Adrenal gland (tissue), 12 donors: ENCODE measurements around the gene FMN1. TPM values are rescaled to one million over a fixed set of nuclear protein-coding genes. Genes with fewer than 3 reads are reported as not detected.
A peak's percentile ranks its signal among the peaks of the same experiment; 100 is the strongest.

ENCODE experiments used
- DNase-seq, 7 donors: peaks; one replicate each; pipeline ENCODE4 v3.0.0-alpha.2; 2019 to 2020
- H3K27ac ChIP-seq, 5 donors: fragments of 200-600 bp; sonication (generic) in 4 of 5; 1 replicate in 3 of 5; 2 replicates in 2 of 5; pipeline versions ENCODE4 v1.5.1 to v1.8.0; 2016 to 2020; ENCODE audit warnings: mild to moderate bottlenecking in 1 of 5
- H3K27me3 ChIP-seq: fragments of 200-600 bp; 2 replicates; pipeline ENCODE4 v1.8.0; 2021
- H3K36me3 ChIP-seq, 2 donors: fragments of 200-600 bp; replicated peaks in 1 of 2; 1 replicate in 1 of 2; 2 replicates in 1 of 2; pipeline versions ENCODE4 v1.5.1 to v1.8.0; 2018 to 2022
- H3K4me1 ChIP-seq, 2 donors: fragments of 200-600 bp; replicated peaks in 1 of 2; 1 replicate in 1 of 2; 2 replicates in 1 of 2; pipeline versions ENCODE4 v1.5.1 to v1.8.0; 2018 to 2021
- H3K4me3 ChIP-seq, 4 donors: fragments of 200-600 bp; sonication (generic) in 3 of 4; one replicate each; pipeline ENCODE4 v1.5.1; 2016 to 2018
- H3K9me3 ChIP-seq, 3 donors: fragments of 200-600 bp; sonication (generic) in 1 of 3; replicated peaks in 1 of 3; 1 replicate in 2 of 3; 2 replicates in 1 of 3; pipeline versions ENCODE4 v1.5.1 to v1.8.0; 2016 to 2021
- POLR2A ChIP-seq, 2 donors: fragments of 450-650 bp; IDR thresholded peaks; one replicate each; pipeline ENCODE4 v1.6.1; 2017; ENCODE audit warnings: antibody characterized with exemption in 2 of 2, mild to moderate bottlenecking in 2 of 2, moderate library complexity in 1 of 2
- WGBS, 4 donors: extraction: QIAGEN DNeasy Blood & Tissue Kit in 2 of 4; methylation state at CpG; one replicate each; pipeline versions ENCODE4 v1.1.5 to v1.1.7; 2013 to 2017; 5-methylcytosine and 5-hydroxymethylcytosine counted together
- intact Hi-C, 2 donors: fragments of 100-400 bp; cut with DNase I; formaldehyde crosslinking; loops; one replicate each; pipeline versions ENCODE4 v1.14.1 to v1.15.0; 2022 to 2023
- polyA plus RNA-seq, 3 donors: library from polyadenylated mRNA; stranded (reverse); fragments of 200-250 nt in 2 of 3; fragments of 350-450 nt in 1 of 3; fragmentation: Illumina TruSeq in 1 of 3; extraction: RNeasy Lipid Tissue Mini Kit (QIAGEN cat#74804) in 1 of 3; gene quantifications; one replicate each; pipeline ENCODE4 v1.2.3, GENCODE V29; 2013 to 2014
- total RNA-seq, 9 donors: library from RNA; depleted of rRNA in 4 of 9; stranded (reverse); fragments of >200 nt in 4 of 9; fragments of 120-200 nt in 1 of 9; fragmentation: NEBNext Ultra II Directional in 1 of 9; extraction: Animal tissue kit (Norgen Biotek cat#: 25700) in 1 of 9; gene quantifications; one replicate each; pipeline versions ENCODE4 v1.1.0 to v1.2.4, GENCODE V29; 2013 to 2023
- TF ChIP-seq, protein P1 (sequence below), 6 experiments: fragments of 450-650 bp in 4 of 6; fragments of 200-600 bp in 2 of 6; sonication (generic) in 1 of 6; IDR thresholded peaks; 1 replicate in 5 of 6; 2 replicates in 1 of 6; pipeline versions ENCODE4 v1.5.1 to v1.8.0; 2016 to 2021; ENCODE audit warnings: antibody characterized with exemption in 6 of 6, mild to moderate bottlenecking in 2 of 6, moderate library complexity in 1 of 6
- donor health status: healthy with polysubstance abuse.
- donor health status: Bipolar disorder and iron deficiency.
- donor health status: DM: yes; HTN: yes; CAD: no.
- donor health status: DM: no; HTN: no; CAD: no.
- donor health status: DM: no; HTN: no; CAD: no.
- donor health status: DM: yes; HTN: yes; CAD: no.

FMN1 gene
- total and polyA plus RNA-seq, 12 donors = 0.37 to 29.2 (median 11.4) TPM

DNA sequence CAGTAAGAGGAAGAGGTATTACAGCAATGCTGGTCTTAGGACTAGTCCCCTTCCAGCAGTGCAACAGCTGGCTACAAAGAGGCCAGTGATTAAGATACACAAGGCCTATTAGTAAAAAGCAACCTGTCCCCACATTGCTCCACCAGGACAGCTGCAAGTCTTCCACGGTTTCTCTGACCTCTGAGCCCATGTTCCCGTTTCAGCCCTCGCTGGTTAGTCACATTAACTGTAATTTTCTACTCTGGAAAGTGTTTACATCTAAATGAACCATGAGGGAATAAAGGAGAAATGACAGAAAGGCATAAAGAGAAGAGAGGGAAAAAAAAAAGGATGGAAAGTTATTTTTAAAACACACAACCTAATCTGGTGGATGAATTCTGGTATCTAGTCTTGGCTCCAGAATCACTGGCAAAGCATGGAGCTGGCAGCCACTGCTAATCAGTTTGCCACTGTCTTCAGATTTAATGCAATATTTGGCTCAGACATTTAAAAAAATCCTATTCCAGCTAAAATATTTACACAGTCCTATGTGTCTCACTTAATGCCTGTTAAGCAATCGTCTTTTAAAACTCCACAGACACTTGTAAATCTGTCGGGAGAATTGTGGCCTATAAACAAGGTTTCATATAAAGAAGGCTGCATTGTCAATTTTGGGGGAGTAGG, 321.8 kb downstream of the FMN1 start:
- Histone ChIP-seq H3K27me3 (no peaks in the 10 kb centered on the region), H3K36me3 (no peaks in the 10 kb centered on the region), H3K4me3 (no peak overlapping the region), H3K27ac (peak overlapping the region in 1 of 5 donors; percentile 15), H3K9me3 (no peaks in the 10 kb centered on the region), H3K4me1 (no peaks in the 10 kb centered on the region)
- intact Hi-C loops = no loop called here
- TF ChIP-seq, protein P1, sequence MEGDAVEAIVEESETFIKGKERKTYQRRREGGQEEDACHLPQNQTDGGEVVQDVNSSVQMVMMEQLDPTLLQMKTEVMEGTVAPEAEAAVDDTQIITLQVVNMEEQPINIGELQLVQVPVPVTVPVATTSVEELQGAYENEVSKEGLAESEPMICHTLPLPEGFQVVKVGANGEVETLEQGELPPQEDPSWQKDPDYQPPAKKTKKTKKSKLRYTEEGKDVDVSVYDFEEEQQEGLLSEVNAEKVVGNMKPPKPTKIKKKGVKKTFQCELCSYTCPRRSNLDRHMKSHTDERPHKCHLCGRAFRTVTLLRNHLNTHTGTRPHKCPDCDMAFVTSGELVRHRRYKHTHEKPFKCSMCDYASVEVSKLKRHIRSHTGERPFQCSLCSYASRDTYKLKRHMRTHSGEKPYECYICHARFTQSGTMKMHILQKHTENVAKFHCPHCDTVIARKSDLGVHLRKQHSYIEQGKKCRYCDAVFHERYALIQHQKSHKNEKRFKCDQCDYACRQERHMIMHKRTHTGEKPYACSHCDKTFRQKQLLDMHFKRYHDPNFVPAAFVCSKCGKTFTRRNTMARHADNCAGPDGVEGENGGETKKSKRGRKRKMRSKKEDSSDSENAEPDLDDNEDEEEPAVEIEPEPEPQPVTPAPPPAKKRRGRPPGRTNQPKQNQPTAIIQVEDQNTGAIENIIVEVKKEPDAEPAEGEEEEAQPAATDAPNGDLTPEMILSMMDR (IDR thresholded peaks at IDR 0.05) = no peak
- no peak for TF ChIP-seq POLR2A (IDR thresholded peaks at IDR 0.05)
- peak in 1 of 7 donors; percentile 22 for DNase-seq
- WGBS, 4 donors = 57 to 81% (median 77%) methylated on average over 5 of the region's 5 CpGs

DNA sequence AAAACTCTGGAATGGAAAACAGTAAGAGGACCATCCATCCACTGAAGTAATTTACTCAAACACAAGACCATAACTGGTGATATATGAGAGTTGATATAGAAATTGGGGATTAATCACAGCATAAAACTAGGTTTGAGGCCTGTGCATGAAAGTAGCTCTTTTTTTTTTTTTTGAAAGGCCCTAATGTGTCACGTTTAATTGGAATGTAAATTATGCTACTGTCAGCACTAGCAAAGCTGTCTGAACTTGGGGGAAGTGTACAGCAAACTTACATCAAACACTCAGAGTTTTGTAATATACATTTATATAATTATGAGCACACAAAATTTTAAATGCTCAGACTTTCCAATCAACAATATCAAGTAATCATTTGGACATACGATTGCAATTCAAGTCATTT, 322.6 kb downstream of the FMN1 start:
- no peak for TF ChIP-seq POLR2A (IDR thresholded peaks at IDR 0.05)
- TF ChIP-seq, protein P1 (IDR thresholded peaks at IDR 0.05) = no peak
- intact Hi-C loops = no loop called here
- H3K4me3 ChIP-seq = no peak overlapping the region
- H3K36me3 ChIP-seq = no peaks in the 10 kb centered on the region
- H3K9me3 ChIP-seq = no peaks in the 10 kb centered on the region
- 69 to 81% (median 77%) methylated on average over 2 of the region's 2 CpGs for WGBS, 4 donors
- H3K4me1 ChIP-seq = no peaks in the 10 kb centered on the region
- H3K27ac ChIP-seq = no peak overlapping the region
- DNase-seq = no peak
- no peaks in the 10 kb centered on the region for H3K27me3 ChIP-seq

DNA sequence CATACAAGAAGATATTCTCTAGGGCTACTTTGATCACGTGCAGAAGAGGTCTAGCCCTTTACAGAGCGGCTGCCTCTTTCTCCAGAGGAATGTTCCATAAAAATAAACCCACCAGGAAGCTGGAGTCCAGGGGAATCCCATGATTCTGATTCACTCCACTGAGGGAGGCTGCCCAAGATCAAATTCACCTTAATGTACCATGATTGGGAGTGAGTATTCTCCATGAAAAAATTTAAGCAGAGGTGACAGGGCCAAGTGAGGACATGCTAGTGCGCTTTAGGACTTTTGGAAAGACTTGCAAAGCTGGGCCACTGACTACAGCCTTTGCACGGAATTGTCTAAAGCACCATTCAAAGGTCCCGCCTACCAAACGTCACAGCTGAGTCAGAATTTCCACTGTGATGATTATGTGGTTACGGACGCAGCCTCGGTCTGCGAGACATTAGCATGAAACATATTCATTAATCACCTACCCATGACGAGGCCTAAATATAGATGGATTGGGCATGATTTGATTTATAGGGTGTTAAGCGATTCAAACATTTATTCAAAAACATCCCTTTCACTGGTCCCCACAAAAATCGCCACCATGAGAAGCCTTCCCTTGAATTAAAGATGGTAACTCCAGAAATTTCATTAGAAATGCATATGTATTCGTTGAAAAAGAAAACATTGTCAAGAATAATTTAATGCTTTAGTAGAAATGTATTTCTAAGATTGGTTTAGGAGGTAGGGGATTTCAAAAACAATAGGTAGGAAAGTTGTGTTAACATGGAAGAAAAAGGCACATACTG, 324.1 kb downstream of the FMN1 start:
- Histone ChIP-seq H3K4me3 (no peak overlapping the region), H3K27me3 (no peaks in the 10 kb centered on the region), H3K36me3 (no peaks in the 10 kb centered on the region), H3K9me3 (no peaks in the 10 kb centered on the region), H3K4me1 (no peaks in the 10 kb centered on the region), H3K27ac (no peak overlapping the region)
- WGBS, 4 donors = 79 to 89% (median 87%) methylated on average over 14 of the region's 14 CpGs
- TF ChIP-seq, protein P1 (IDR thresholded peaks at IDR 0.05) = no peak
- no peak for TF ChIP-seq POLR2A (IDR thresholded peaks at IDR 0.05)
- intact Hi-C loops = no loop called here
- no peak for DNase-seq

DNA sequence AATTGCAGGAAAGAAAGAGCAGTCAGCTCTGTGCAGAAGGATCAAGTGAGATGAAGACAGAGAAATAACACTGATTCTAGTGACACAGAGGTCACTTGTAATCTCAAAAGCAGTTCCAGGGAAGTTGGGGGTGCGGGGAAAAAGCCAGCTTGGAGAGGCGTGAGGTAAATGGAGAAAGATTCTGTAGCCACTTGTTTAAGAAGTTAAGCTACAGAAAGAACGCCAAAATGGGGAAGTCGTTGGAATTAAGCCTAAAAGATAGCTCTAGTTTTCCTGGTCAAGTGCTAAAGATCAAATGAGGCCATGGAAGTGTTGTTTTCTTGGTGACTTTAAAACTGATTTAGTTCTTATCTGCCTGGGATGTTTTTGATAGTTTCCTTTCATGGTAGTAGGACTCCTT, 324.7 kb downstream of the FMN1 start:
- DNase-seq = no peak
- TF ChIP-seq, protein P1 (IDR thresholded peaks at IDR 0.05) = no peak
- TF ChIP-seq POLR2A (IDR thresholded peaks at IDR 0.05) = no peak
- intact Hi-C loops = no loop called here
- Histone ChIP-seq H3K4me1 (no peaks in the 10 kb centered on the region), H3K36me3 (no peaks in the 10 kb centered on the region), H3K27me3 (no peaks in the 10 kb centered on the region), H3K9me3 (no peaks in the 10 kb centered on the region), H3K27ac (no peak overlapping the region), H3K4me3 (no peak overlapping the region)
- WGBS, 4 donors = 70 to 79% (median 78%) methylated on average over 4 of the region's 4 CpGs
